Mammary epithelial cell (primary cell): ENCODE measurements around the gene ARHGAP1.

Experiments used
- EZH2 ChIP-seq: IDR thresholded peaks from 2 replicates; pipeline ENCODE4 v1.6.1; 2012; ENCODE audit warnings: low read length, inconsistent platforms, borderline replicate concordance
- TF ChIP-seq, protein P1 (sequence below), 2 donors: IDR thresholded peaks in 1 of 2; conservative IDR thresholded peaks in 1 of 2; 2 replicates each; pipeline ENCODE4 v1.5.1; 2011 to 2012; ENCODE audit warnings: inconsistent platforms in 2 of 2, low read length in 2 of 2, mild to moderate bottlenecking in 2 of 2, control low read depth in 1 of 2, low read depth in 1 of 2; ENCODE audit not compliant: insufficient read depth in 1 of 2; ENCODE audit errors: extremely low read depth in 1 of 2

DNA sequence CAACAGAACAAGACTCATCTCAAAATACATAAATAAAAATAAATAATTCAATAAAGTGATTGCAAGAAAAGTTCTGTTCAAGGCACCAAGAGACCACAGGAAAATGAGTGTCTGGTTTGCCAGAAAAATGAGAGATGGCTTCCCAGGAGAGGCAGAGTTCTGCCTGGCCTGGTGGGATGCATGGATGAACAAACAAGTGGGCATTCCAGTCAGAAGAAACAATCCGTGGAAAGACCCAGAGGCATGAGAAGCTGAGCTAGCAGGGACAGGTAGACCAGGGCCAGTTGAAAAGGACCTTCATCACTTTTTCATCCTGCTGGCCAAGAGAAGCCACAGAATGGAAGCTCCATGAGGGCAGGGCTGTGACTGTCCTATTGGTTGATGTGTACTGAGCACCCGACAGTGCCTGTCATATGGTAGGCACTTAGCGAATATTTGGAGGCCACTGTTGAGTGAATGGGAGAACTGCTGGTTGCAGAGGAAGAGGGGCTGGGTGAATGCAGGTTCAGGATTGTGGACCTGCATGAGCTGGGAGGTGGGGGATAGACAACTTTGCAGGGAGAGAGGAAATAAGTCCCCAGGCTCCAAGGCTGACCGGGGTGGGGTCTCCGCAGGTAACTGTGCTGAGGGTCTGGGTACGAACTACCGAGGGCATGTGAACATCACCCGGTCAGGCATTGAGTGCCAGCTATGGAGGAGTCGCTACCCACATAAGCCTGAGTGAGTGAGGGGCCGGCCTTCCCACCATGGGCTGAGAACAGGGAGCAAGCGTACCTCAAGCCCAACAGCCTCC, 22.3 kb upstream of the ARHGAP1 start:
- TF ChIP-seq, protein P1, sequence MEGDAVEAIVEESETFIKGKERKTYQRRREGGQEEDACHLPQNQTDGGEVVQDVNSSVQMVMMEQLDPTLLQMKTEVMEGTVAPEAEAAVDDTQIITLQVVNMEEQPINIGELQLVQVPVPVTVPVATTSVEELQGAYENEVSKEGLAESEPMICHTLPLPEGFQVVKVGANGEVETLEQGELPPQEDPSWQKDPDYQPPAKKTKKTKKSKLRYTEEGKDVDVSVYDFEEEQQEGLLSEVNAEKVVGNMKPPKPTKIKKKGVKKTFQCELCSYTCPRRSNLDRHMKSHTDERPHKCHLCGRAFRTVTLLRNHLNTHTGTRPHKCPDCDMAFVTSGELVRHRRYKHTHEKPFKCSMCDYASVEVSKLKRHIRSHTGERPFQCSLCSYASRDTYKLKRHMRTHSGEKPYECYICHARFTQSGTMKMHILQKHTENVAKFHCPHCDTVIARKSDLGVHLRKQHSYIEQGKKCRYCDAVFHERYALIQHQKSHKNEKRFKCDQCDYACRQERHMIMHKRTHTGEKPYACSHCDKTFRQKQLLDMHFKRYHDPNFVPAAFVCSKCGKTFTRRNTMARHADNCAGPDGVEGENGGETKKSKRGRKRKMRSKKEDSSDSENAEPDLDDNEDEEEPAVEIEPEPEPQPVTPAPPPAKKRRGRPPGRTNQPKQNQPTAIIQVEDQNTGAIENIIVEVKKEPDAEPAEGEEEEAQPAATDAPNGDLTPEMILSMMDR (conservative IDR thresholded peaks at IDR 0.05 in 1 of 2, IDR thresholded peaks at IDR 0.05 in 1 of 2; ENCODE audit: extremely low read depth in 1 of 2, insufficient read depth in 1 of 2, low read depth in 1 of 2, low read length in 2 of 2) = no peak
- no peak for TF ChIP-seq EZH2
